HG02970 (cell line): ENCODE measurements around the gene NR6A1.

ENCODE experiments used
- ATAC-seq: cut with Tn5 transposase; IDR thresholded peaks from one replicate; pipeline ENCODE4 v1.9.1; 2021; ENCODE audit warnings: mild to moderate bottlenecking, moderate library complexity, moderate number of reproducible peaks; ENCODE audit not compliant: unreplicated experiment, low FRiP score

Gene NR6A1

DNA sequence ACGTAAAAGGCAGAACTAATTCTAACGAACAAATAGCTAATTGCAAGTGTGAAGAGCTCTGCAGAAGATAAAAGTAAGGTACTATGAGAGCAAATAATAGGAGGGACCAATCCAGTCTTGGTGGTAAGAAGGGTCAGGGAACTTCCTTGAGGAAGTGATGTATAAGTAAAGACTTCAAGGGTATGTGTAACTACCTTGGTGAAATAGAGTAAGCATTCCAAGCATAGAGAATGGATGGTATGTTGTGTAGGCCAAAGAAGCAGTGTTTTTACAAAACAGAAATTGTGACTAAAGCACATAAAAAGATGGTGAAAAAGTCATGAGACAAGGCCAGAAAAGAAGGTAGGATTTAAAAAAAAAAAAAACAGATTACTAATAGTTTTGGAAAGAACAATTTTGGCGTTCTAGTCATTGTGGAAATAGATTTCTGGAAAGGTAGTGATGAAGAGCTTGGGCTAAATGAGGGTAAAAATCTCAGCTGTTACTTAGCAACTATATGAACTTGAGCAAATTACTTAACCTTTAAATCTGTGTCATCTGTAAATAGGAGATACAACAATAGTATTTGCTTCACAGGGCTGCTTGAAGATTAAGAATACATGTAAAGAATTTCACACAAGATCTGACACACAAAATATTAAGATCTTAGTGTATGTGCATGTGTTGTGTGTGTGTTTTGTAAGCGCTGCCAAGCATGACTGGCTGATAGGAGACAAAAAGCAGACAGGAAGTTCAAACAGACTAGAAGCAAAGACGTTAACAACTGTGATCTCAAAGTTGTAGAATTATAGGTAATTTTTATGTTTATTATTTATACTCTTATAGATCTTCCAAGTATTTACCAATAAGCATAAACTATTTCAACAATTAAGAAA is 73.5 kb downstream of the NR6A1 start:
- no peak for ATAC-seq

DNA sequence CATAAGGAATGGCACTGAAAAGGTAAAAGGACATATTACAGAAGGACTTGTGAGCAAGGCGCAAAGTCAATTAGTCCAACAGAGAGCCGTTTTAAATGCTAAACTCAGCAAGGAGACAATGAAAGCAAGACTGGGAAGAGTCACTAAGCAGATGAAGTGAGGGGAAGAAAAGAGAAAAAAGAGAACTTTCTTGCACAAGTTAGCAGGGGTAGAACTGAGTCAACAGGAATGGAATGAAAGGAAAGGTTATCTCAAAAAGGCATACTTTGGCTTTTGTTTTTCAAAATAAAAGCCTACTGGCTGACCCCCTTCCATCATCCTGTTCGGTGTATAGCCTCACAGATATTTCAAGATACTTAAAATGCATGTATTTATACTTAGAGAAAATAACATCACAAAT is 75.0 kb downstream of the NR6A1 start:
- no peak for ATAC-seq

DNA sequence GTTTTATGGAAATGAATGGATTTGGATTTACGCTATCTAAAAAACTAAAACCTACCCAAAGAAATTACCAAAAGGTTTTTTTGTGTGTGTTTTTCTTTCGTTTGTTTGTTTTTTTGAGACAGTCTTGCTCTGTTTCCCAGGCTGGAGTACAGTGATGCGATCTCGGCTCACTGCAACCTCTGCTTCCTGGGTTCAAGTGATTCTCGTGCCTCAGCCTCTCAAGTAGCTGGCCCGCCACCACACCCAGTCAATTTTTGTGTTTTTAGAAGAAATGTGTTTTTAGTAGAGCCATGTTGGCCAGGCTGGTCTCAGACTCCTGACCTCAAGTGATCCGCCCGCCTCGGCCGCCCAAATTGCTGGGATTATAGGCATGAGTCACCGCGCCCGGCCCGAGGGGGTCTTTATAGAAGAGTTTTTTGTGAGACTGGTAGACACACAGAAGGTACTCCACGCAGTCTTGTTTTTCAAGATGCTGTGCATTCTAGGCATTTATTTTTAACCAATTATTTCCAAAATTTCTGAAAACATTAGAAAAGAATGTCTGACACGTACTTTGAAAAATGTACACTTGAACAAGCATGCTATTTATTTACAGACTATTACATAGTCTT is 75.7 kb downstream of the NR6A1 start:
- ATAC-seq, result no peak

DNA sequence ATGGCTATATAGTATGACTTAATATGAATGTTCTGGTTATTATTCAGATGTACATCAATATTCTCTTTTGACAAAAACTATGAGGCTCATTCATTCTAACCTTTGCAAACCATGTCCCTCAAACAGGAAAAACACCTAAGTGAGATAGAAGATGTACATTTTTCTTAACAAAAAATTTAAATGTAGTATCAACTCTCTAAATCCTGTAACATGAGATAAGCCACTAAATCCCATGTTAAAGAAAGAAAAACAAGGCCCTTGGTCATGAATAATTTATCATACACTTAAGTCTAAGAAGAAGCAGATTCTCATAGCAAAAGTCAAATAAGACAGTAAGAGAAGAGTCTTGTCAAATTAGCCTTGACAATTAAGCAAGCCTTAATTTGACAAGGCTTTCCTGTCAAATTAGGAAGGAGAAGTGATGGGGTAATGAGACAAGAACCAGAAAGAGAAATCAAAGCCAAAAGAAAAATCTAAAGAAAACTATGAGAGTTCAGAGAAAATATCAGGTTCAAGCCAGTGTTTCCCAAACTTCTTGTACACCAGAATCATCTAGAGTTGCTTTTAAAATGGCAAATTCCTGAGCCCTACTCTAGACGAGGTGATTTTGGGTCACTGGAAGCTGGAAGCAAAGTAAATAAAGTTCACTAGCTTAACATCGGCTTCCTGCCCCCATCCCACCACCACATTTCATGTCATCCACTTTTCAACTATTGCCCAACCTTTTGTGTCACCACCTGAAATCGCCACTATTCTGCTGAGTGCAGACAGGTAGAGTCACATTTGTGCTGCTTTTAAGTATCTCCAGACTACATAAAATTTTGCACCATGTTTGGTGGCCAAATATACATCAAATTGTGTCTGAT is 76.5 kb downstream of the NR6A1 start:
- ATAC-seq, result no peak

DNA sequence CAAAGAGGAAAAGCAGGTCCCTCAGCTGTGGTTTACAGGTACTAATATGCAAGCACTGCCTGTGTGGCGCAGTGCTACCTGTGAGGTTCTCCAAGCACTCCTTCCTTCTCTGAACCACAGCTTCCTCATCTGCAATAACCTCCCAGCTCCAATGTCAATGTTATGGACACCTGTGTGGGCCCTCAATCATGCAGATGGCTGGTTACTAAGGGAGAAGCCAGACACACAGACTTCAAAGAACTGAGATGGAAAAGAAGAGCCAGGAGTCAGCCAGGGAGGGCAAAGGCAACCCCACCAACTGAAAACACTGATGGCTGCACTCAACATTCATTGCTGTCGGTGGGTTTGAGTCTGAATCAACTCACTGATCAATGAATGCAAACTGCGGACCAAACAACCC is 77.7 kb downstream of the NR6A1 start:
- no peak for ATAC-seq

DNA sequence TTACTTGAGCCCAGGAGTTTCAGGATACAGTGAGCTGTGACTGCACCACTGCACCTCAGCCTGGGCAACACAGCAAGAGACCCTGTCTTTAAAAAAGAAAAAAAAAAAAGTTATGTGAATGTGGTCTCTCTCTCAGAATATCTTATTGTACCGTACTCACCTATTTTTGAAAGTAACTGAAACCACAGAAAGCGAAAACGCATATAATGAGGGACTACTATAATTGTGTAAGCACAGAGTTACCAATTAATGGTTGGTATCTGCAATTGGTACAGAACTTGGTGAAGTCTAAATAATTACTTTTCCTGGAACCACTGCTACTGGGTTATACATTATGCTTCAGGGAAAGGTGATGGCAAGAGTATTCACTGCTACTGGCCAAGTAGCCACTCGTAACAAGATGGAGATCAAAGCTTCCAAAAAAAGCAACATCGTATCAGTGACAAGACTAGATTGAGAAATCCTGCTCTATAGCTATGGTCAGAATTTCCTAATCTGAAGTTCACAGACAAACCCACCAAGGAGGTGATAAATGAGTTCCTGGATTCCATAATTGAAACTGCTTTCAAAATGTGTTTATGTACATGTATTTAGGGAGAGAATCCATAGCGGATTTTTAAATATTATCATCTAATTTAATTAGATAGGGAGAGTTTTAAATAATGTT is 82.7 kb downstream of the NR6A1 start:
- no peak for ATAC-seq

DNA sequence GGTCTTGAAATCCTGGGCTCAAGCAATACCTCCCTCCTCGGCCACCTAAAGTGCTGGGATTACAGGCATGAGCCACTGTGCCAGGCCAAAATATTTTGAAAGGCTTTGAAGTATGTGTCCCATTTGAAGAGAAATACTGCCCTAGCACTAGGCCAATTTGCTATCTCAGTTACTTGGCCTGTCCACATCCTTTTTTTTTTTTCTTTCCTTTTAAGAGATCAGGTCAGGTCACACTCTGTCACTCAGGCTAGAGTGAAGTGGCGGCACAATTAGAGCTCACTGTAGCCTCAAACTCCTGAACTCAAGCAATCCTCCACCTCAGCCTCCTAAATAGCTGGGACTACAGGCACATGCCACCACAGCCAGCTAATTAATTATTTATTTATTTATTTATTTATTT is 84.2 kb downstream of the NR6A1 start:
- ATAC-seq, result no peak

DNA sequence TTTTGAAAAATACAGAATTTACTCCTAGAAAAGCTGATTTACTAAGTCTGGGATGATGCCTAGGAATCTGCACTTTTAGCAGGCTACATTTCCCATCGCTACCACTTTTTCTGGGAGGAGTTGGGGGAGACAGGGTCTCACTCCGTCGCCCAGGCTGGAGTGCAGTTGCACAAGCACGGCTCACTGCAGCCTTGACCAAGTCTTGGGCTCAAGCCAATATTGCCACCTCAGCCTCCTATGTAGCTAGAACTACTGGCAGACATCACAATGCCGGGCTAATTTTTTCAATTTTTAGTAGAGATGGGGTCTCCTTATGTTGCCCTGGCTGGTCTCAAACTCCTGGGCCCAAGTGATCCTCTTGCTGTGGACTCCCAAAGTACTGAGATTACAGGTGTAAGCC is 85.9 kb downstream of the NR6A1 start:
- no peak for ATAC-seq

DNA sequence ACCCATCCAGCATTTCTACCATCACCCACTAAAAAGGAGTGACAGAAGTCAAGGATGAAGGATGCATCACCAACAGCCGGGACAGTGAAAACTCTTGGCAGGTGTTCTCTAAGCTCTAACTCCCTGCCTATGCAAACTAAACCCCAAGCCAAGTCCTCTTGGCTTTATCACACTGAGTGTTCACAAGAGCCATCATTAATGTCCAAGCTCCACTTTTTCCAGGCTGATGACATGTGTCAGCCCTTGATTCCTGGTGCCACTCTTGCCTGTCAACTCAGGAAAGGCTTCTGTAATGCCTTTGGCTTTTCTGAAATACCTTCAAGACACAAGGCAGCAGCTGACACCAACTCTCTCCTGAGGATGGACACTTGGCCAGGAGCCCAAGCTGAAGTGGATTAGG is 86.9 kb downstream of the NR6A1 start:
- no peak for ATAC-seq

DNA sequence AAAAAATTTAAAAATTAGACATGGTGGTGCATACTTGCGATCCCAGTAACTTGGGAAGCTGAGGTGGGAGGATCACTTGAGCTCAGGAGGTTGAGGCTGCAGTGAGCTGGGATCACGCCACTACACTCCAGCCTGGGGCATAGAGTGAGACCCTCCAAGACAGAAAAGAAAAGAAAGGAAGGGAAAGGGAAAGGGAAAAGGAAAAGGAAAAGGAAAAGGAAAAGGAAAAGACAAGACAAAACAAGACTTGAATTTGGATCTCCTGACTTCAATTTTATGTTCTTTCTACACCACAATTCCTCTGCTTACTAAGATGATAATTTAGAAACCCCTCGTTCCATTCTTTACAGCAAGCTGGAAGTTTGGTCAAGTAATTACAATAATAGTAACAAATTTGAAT is 88.1 kb downstream of the NR6A1 start:
- ATAC-seq, result no peak

DNA sequence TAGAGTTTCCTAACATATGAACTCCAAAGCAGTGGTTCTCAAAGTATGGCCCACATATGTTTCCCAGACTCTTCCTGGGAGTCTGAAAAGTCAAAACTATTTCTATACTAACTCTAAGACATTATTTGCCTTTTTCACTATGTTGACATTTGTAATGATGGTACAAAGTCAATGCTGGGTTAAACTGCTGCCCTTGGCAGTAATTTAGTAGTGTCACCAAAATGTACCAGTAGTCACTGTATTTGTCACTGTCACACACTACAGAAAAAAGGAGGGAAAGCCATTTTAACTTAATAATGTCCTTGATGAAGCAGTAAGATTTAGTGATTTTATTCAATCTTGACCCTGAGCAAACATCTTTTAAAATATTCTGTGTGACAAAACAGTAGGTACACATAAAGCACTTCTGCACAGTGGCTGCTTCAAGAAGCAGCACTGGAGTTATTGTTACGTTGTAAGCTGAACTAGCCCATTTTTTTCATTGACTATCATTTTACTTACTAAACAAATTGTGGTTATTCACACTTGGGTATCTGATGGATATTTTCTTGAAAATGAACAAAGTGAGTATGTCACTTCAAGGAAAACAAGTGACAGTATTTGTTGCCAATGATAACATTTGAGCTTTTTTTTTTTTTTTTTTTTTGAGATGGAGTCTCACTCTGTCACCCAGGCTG is 90.3 kb downstream of the NR6A1 start:
- no peak for ATAC-seq

DNA sequence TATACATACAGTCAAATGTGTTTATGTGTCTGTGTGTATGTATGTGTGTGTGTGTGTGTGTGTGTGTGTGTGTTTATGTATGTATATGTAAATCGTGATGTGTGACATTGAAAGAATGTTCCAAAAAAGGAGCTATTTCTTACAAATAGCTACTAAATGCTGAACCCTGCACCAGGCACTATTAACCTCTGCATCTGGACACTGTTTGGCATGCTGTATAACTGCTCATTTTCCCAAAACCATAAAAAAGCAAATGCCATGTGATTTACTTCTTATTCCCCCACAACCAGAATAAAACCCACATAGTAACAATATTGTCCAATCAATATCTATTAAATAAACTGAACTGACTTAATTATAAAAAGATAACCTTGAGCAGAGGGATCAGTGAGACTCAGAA is 91.1 kb downstream of the NR6A1 start:
- no peak for ATAC-seq

DNA sequence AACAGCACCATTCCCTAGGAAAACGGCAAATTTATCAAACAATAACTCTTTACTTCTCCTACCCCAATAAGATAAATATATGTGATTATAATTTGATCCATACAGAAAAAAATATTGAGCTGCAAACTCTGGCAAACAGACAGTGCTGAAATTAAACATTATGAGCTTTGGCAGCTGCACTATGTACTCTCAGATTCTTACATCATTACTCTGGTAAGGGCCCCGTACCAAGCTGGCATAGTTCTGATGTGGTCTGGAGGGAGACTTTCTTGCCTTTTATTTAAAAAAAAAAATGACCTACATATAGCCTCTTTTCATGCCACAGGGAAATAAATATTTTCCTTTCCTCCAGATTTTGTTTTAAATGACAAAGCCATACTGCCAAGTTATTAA is 95.0 kb downstream of the NR6A1 start:
- no peak for ATAC-seq

DNA sequence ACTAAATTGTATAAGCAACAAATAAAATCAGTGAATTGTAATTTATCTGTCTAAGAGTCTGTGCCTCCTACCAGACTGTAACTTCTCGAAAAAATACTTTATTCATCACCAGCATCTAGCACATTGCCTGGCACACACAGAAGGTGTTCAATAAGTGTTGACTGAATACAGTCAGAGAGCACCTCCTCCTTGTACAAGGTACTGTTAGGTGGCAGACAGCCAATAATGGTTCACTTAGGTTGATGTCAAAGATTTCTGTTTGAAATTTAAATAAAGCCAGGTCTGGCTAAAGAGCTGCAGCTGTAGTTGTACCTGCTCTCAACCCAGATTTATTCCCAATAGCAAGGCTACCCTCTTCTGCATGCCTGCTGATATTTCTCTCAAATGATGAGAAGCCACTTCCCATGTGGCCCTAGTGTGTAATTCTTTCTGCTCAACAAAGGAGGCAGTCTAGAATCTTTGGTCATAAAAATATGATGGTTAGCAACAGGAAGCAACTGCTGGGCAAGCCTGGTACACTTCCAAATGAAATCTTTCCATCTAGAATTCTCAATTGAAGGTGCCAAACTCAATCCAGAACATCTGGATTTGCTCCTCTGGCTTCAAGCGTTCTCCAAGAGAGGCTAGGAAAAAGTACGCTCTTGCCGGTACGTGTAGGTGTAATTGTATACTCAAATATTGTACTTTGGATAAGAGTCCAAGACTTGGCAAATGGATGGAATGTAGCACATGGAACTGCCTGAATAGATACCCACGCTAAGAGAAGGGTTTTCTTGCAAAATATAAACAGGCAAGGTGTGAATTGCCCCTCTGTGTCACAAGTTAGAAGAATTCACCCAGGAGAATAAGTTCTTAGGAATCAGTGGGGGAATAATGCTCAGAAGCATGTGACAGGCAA is 95.6 kb downstream of the NR6A1 start:
- no peak for ATAC-seq

DNA sequence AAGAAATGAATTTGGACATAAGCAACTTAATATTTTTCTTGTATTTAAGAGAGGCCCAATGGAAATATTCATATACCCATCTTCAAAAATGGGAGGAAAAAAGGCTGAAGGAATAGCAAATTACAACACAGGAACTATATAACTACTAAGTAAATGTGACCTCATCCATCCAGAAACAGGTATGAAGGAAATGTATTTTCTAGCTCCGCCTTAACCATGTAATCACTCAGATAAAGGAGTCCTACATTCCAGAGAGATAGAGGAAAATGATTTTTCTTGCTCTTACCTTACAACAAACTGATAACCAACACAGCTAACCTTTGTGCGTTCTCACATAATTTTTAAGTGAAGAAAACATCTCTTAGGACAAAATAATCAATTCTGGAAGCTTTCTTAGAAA is 96.5 kb downstream of the NR6A1 start:
- ATAC-seq, result no peak

DNA sequence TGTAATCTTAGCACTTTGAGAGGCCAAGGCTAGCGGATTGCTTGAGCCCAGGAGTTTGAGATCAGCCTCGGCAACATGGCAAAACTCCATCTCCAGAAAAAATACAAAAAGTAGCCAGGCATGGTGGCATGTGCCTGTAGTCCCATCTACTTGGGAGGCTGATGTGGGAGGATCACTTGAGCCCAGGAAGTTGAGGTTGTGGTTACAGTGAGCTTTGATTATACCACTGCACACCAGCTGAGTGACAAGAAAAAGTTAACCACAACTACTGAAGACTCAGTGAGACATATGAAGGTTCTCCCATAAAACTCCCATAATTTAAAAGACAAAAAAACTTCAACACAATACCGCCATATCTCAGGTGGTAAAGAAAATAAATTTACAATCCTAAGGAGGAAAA is 98.0 kb downstream of the NR6A1 start:
- no peak for ATAC-seq

DNA sequence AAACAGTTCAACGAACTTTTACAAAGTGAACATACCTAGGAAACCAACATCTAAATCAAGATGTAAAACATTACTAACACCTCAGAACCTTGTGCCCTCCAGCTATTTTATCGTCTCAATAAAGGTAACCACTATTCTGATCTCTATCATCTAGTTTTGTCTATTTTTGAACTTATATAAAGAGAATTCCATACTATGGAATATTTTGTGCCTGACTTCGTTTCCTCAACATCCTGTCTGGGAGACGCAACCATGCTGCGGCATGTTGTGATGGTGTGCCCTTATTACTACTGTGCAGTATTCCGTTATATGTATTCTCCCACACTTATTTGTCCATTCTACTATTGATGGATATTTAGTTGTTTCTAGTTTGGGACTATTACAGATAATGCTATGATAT is 99.2 kb downstream of the NR6A1 start:
- no peak for ATAC-seq

DNA sequence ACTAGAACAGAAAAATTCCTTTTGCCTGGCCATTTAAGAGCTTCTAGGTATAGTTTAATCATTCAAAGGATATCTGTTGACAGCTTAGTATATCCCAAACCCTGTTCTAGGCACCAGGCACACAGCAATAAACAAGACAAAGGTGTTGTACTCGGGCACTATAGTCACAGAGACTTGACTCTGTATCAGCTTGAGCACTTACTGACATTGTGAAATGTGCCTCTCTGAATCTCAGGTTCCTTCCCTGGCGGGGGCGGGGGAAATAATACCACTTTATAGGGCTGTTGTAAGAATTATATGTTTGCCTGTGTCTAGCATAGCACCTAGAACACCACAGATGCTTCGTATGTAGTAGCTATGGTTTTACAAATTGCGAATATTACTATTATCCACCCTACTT is 104.5 kb downstream of the NR6A1 start:
- ATAC-seq, result no peak

DNA sequence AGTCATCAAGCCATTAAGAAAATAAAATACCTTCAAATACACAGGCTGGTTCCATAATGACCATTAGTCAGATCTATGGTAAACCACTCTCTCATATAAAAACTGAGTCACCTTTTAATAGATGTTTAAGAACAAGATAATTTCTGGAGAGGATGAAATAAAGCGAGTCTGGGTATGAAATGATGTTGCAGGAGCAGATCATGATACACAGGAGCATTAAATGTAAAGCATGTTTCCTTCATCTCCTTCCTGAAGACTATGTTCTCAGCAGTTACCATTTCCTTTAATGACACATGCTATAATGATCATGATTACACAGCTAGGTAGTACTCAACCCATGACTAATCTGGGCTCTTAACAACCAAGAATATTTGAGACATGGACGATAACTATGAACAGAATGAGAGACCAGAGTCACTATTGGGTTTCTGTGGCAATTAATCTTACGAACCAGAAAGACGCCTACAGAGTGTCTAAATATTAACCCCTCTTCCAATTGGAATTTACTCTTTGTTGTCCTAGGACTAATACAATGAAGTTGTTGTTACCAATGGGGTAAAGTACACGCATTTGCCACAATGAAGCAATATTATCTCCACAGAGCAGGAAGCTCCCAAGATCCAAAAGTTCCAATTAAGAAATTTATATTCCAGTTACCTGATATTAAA is 105.6 kb downstream of the NR6A1 start:
- ATAC-seq, result no peak
